ENCODE data around the gene DGKG.

DNA sequence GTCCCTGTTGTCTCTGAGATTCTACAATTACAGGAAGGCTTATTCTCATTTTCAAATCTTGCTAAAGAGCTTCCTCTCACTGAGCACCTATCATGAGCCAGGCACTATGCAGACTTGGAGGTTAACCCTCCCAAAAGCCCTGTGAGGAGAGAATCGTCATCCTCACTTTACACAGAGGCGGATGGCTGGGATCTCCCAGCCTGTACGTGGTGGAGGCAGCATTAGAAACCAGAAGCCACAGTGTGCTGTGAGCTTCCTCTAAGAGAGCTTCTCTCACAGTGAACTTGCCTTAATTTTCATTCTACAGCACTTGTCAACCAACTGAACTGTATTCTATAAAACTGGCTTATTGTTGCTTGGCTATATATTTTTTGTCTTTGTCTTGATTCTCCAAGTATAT lies 6.1 kb upstream of the DGKG start:
- TF ChIP-seq, protein P1, sequence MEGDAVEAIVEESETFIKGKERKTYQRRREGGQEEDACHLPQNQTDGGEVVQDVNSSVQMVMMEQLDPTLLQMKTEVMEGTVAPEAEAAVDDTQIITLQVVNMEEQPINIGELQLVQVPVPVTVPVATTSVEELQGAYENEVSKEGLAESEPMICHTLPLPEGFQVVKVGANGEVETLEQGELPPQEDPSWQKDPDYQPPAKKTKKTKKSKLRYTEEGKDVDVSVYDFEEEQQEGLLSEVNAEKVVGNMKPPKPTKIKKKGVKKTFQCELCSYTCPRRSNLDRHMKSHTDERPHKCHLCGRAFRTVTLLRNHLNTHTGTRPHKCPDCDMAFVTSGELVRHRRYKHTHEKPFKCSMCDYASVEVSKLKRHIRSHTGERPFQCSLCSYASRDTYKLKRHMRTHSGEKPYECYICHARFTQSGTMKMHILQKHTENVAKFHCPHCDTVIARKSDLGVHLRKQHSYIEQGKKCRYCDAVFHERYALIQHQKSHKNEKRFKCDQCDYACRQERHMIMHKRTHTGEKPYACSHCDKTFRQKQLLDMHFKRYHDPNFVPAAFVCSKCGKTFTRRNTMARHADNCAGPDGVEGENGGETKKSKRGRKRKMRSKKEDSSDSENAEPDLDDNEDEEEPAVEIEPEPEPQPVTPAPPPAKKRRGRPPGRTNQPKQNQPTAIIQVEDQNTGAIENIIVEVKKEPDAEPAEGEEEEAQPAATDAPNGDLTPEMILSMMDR (IDR thresholded peaks at IDR 0.05), result no peak
- TF ChIP-seq POLR2AphosphoS5 (IDR thresholded peaks at IDR 0.05), result no peak
- TF ChIP-seq POLR2A (IDR thresholded peaks at IDR 0.05), result no peak

All from breast epithelium (tissue), 3 donors.